HFFc6 (cell line): ENCODE data around the gene PCDH9. TPM values are rescaled to one million over a fixed set of nuclear protein-coding genes. Genes with fewer than 3 reads are reported as not detected.
"Not testable (repeated sequence)": the region's sequence is repeated elsewhere in the genome, so short reads cannot be mapped to it uniquely, and the experiment has no call there.

Source experiments
- DNase-seq: peaks from one replicate; pipeline ENCODE4 v3.0.0-alpha.2; 2018
- H3K27ac Mint-ChIP-seq: 2 replicates; pipeline ENCODE4 v1.8.0; 2020; ENCODE audit warnings: mild to moderate bottlenecking, mixed read lengths
- H3K27me3 Mint-ChIP-seq: 2 replicates; pipeline ENCODE4 v1.8.0; 2021; ENCODE audit warnings: mild to moderate bottlenecking, moderate library complexity, mixed read lengths; ENCODE audit not compliant: insufficient read depth
- H3K36me3 Mint-ChIP-seq: 2 replicates; pipeline ENCODE4 v1.8.0; 2021; ENCODE audit warnings: low read depth, mixed read lengths
- H3K4me1 Mint-ChIP-seq: 2 replicates; pipeline ENCODE4 v1.8.0; 2020; ENCODE audit warnings: low read depth, mixed read lengths
- H3K4me3 Mint-ChIP-seq: 2 replicates; pipeline ENCODE4 v1.8.0; 2020; ENCODE audit warnings: mild to moderate bottlenecking, moderate library complexity, mixed read lengths
- H3K9me3 Mint-ChIP-seq: 2 replicates; pipeline ENCODE4 v1.8.0; 2020; ENCODE audit warnings: mild to moderate bottlenecking, mixed read lengths
- CTCF ChIP-seq: fragments of 200-600 bp; sonication (generic); IDR thresholded peaks from 2 replicates; pipeline ENCODE4 v1.5.0; 2021; ENCODE audit warnings: antibody characterized with exemption, mild to moderate bottlenecking
- total RNA-seq, 6 experiments: library from RNA; stranded (reverse); fragmentation: NEBNext Ultra II Directional; extraction: Animal tissue kit (Norgen Biotek cat#: 25700); gene quantifications; 2 replicates in 1 of 6; 3 replicates in 5 of 6; pipeline ENCODE4 v1.2.3, GENCODE V29; 2021

PCDH9 gene
- total RNA-seq, 6 experiments from 2014 or later, result 2.0 to 6.7 (median 2.6) TPM

- H3K4me3 Mint-ChIP-seq, result no peak overlapping the region
- no peak overlapping the region for H3K27ac Mint-ChIP-seq
- no peak for TF ChIP-seq CTCF
- no peaks in the 10 kb centered on the region for H3K9me3 Mint-ChIP-seq
- H3K4me1 Mint-ChIP-seq, result peaks cover 6% of the 10 kb centered on the region; the same call in 1 of the 2 replicates
- no peak for DNase-seq
- no peaks in the 10 kb centered on the region for H3K27me3 Mint-ChIP-seq
- H3K36me3 Mint-ChIP-seq, result no peaks in the 10 kb centered on the region
Measured at GRCh38 chr13:66305961-66306617, 924.0 kb downstream of the PCDH9 start.

- DNase-seq, result no peak
- Mint-ChIP-seq H3K36me3 (no peaks in the 10 kb centered on the region), H3K27me3 (no peaks in the 10 kb centered on the region), H3K27ac (no peak overlapping the region), H3K9me3 (peaks cover 9% of the 10 kb centered on the region), H3K4me1 (peaks cover 6% of the 10 kb centered on the region; the same call in 1 of the 2 replicates), H3K4me3 (no peak overlapping the region)
- no peak for TF ChIP-seq CTCF
Measured at GRCh38 chr13:66301482-66301881, 928.7 kb downstream of the PCDH9 start.

- Mint-ChIP-seq H3K27me3 (no peaks in the 10 kb centered on the region), H3K4me1 (peaks cover 4% of the 10 kb centered on the region; the same call in 1 of the 2 replicates), H3K27ac (no peak overlapping the region), H3K36me3 (no peaks in the 10 kb centered on the region), H3K9me3 (peaks cover 12% of the 10 kb centered on the region), H3K4me3 (no peak overlapping the region)
- TF ChIP-seq CTCF, result no peak
- no peak for DNase-seq
Measured at GRCh38 chr13:66301006-66301405, 929.1 kb downstream of the PCDH9 start.

- no peak for TF ChIP-seq CTCF
- Mint-ChIP-seq H3K9me3 (peaks cover 16% of the 10 kb centered on the region), H3K36me3 (no peaks in the 10 kb centered on the region), H3K27ac (no peak overlapping the region), H3K4me3 (no peak overlapping the region), H3K27me3 (no peaks in the 10 kb centered on the region), H3K4me1 (no peaks in the 10 kb centered on the region)
- DNase-seq, result no peak
Measured at GRCh38 chr13:66296875-66297274, 933.3 kb downstream of the PCDH9 start.

GRCh38 chr13:66296328-66296727 lies 933.8 kb downstream of the PCDH9 start:
- Mint-ChIP-seq H3K4me1 (no peaks in the 10 kb centered on the region), H3K9me3 (peaks cover 16% of the 10 kb centered on the region), H3K27me3 (no peaks in the 10 kb centered on the region), H3K36me3 (no peaks in the 10 kb centered on the region), H3K4me3 (no peak overlapping the region), H3K27ac (no peak overlapping the region)
- DNase-seq, result no peak
- TF ChIP-seq CTCF, result no peak

- not testable (repeated sequence) for H3K4me3 Mint-ChIP-seq
Measured at GRCh38 chr13:66286806-66287205, 943.3 kb downstream of the PCDH9 start.

More at GRCh38 chr13:66286806-66287205, 943.3 kb downstream of the PCDH9 start:
- not testable (repeated sequence) for DNase-seq, H3K27me3 Mint-ChIP-seq, H3K36me3 Mint-ChIP-seq, H3K9me3 Mint-ChIP-seq, H3K27ac Mint-ChIP-seq, H3K4me1 Mint-ChIP-seq
